Fibroblast of skin of right biceps (primary cell): ENCODE results near the gene DDAH1.

Source experiments
- DNase-seq: peaks from one replicate; pipeline ENCODE4 v3.0.0-alpha.2; 2013

DDAH1 gene

GRCh38 chr1:85295654-85296053, 169.3 kb downstream of the DDAH1 start:
- no peak for DNase-seq

DNA sequence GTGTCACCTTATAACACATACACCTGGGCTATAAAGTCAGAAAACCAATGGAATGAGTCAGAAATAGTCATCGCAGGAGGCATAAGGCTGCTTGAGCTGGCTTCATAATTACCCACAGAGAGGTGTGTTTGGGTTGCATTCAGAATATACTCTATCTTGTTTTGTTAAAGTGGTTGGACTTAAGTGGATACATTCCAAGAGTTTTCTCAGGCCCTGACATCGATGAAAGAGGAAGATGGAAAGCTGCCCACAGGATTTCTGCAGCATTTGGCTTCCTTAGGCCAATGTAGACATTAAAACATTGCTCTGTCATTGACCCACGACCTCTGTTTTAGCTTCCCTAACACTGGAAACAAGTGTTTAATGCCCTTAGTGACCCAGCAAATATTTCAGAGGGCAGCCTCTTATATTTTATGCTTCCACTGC, 169.9 kb downstream of the DDAH1 start:
- peak; percentile 38 for DNase-seq

- peak; percentile 69 for DNase-seq
These were observed 174.1 kb downstream of the DDAH1 start for GRCh38 chr1:85290826-85291225.

- DNase-seq, result peak; percentile 38
These were observed 175.1 kb downstream of the DDAH1 start for GRCh38 chr1:85289848-85290335.

GRCh38 chr1:85289207-85289847, 175.6 kb downstream of the DDAH1 start:
- DNase-seq, result peak; percentile 94

GRCh38 chr1:85284202-85284601, 180.8 kb downstream of the DDAH1 start:
- DNase-seq, result no peak

DNA sequence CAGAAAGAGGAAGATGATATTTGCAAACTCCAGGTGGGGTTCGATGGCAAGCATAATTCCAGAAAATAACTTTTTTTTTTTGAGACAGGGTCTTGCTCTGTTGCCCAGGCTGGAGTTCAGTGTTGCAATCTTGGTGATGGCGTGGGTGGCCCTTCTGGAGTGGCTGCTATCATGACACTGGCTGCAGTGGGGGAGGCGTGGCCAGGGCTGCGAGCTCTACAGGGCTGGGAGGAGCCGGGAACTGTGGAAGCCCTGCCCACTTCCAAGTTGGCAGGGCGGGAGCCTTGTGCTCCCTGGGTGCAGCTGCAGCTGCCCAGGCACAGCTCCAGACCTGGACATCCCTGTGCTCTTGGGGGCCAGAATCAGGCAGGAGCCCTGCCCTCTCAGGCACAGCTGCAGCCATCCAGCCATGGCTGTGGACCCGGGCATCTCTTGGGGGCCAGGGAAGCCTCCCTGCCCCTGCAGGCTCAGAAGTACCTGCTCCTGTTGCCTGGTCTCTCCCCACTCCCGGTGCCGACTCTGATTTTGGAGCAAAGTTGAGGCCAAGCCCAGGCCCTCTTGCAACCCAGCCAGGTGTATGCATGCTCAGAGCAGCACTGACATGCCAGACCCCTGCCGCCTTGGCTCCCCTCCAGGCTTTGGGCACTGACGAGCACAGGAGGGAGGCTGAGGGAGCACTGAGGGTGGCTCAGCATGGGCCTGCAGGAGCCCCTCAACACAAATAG, 181.3 kb downstream of the DDAH1 start:
- DNase-seq, result no peak

DNA sequence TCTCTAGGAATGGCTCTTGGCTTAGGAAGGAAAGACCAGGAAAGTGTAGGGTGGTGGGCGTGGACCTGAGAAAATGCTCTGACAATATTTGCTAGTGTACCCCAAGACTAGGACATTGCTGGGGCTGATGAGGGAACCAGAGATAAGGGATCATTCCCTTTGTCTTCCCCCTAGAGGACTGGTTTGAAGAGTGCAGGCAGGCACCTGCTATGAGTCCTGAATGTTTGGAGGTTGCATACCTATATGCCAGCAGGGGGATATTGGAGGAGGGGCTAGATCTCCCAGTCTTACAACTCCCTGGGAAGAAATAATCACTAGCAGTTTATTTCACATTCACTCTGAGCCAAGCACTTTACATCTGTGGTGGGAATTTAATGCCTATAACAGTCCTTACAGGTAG, 182.5 kb downstream of the DDAH1 start:
- no peak for DNase-seq

- DNase-seq, result peak; percentile 23
These were observed 184.3 kb downstream of the DDAH1 start for GRCh38 chr1:85280636-85281035.

DNA sequence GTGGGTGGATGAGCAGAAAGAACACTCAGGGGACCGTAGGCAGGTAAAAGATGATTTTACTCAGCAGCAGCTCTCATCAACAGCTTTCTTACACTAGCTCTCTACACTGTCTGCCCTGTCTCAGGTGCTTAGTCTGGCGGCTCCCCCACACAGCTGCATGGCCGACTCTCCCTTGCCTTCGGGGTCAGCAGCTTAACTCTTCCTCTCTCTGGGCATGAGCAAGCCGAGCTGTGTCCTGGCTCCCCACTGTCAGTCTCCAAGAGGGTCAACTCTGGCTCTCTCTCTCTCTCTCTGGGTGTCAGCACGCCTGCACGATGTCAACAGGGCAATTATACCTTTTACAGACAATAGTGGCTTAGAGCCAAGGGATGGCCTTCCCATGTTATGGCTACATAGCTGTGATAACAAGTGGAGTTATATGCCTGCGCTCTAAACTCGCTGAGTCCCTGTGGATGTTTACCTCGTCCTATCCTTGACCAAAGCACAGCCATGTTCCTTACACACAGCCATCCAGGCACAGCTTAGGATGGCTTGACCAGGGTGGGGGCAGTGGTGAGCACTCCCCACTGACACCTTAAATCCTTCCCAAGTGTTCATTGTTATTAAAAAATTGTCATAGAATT, 185.4 kb downstream of the DDAH1 start:
- DNase-seq, result no peak

DNA sequence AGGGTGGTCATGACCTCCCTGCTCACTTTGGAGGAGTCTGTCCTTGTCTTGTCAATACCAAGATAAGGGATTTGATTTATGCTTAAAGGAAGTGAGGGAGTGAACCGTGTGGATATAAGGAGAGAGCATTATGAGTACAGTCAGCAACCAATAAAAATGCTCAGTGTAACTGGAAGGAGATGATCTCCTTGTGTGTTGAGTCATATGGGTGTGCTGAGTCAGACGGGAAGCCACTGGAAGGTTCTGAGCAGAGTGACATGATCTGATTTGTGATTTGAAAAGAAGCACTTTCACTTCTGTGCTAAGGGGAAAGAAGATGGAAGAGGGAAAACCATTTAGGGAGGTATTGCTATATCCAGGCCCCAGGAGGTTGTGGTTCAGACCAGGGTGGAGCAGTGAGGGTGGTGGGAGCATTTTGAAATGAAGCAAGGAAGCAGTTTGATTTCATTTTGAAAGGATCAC, 186.1 kb downstream of the DDAH1 start:
- DNase-seq, result peak; percentile 95

DNA sequence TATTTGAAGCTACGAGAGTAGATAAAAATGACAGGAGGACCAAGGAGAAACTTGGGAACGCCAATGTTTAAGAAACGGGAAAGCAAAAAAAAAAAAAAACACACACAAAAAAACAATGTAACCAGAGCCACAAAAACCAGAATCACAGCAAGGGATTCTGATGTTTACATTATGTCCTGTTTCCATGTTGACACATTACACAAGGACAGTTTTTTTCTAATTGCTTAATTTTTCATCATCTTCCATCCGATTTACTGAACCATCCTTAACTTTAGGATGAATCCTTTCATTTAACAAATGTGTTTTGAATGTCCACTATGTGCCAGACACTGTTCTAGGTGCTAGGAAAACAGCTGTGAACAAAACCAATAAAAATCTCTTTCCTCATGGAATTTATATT, 187.2 kb downstream of the DDAH1 start:
- DNase-seq, result no peak

DNA sequence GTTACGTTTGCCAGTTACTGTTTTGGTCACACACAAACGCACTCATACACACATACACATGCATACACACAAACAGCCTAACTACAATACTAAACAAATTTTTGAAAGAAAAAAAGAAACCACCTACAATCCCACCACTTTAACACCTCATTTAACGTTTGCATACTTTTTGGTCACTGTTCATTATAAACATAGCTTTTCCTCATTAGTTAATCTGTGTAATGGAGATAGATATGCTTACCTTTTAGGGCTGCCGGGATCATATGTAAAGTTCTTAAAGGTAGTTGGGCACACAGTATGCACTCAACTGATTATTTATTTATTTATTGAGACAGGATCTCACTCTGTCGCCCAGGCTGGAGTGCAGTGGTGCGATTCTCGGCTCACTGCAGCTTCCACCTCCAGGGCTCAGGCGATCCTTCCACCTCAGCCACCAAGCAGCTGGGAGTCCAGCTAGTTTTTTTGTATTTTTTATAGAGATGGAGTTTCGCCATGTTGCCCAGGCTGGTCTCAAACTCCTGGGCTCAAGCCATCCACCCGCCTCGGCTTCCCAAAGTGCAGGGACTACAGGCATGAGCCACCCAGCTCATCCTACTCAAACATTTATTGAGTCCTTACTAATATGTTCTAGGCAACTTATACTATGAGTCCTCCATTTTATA, 187.8 kb downstream of the DDAH1 start:
- DNase-seq, result no peak

DNA sequence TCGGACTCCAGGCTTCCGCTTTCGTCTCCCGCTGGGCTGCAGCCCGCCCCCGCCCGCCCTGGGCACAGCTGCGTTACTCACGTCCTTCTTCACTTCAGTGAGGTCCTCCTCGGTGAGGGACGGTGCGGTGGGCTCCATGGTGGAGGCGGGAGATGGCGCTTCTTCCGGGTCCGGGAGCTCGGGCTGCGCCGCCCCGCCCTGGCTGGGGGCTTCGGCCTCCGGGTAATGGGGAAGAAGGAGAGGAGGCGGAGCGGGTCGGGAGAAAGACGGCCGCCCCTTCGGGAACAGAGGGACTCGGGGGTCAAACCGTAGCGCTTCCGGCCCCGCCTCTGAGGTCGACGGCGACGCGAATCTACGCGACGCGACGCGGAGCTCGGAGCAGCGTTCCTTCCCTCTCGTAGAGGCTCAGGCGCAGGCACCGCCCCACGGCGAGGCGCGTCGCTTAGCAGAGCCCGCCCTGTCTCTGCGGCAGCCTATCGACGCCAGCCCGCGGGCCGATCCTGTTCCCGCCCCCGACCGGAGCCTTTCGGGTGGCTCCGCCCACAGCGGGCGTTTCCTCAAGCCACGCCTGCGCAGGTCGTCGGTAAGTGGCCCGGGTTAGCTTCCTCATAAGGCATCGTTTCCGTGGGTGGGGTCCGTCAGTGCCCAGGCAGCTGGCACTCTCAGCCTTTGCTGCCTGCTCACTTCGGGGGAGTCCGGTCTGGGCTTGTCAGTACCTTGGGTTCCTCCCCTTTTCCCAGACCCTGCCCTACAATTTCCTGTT, 188.6 kb downstream of the DDAH1 start, which contains the start of gene BCL10:
Gene BCL10 (minus strand): TSS at position 418 of the 763 bp plus-strand sequence. CDS start 280 bp downstream, at position 138.
- DNase-seq, result peak; percentile 97

- no peak for DNase-seq
These were observed 189.2 kb downstream of the DDAH1 start for GRCh38 chr1:85275701-85276214.

GRCh38 chr1:85274969-85275453, 189.9 kb downstream of the DDAH1 start:
- peak; percentile 79 for DNase-seq

DNA sequence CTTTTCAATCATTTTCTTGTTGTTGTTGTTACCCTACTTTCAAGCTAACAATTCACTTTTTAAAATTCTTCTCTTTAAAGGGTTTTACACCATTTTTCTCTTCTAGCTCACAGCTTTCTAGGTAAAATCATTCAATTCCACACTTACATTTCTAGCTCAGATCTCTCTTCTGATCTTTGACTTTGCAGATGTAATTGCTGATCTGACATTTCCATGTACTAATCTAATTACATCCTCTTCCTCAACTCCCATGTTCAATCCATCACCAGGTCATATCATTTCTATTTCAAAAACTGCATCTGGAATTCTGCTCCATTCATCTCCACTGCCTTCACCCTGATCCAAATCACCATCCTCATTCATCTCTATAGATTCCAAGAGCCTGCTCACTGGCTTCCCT, 191.6 kb downstream of the DDAH1 start:
- DNase-seq, result no peak

DNA sequence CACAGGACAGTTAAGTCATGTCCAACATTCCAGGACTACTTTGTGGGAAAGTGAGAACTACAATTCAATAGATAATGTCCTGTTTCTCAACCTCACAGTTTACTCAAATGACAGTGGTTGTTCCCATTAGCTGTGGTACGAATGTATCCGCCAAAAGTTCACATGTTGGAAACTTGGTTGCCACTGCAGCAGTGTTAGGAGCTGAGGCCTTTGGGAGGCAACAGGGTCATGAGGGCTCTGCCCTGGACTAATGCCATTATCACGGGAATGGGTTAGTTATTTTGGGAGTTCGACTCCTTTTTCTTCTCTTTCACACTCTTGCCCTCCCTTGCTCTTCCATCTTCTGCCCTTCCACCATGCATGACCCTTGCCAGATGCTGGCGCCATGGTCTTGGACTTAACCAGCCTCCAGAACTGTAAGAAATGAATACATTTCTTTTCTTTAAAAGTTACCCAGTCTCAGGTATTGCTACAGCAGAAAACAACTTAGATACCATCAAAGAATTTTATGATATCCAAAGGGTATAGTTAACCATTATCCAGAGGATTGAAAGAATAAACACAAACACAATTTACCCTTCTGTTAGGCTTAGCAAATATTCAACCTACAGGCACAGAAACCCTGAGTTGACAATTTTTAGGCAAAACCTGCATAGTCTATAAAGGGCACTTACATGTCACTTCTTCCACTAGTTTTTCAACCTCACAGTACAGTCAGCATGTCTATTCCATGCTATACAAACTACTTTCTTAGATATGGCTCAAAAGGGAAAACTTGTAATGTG, 196.0 kb downstream of the DDAH1 start:
- DNase-seq, result no peak
